GM18505 (cell line): Measurements from ENCODE around the gene GPM6B.
"Not testable (repeated sequence)": the region's sequence is repeated elsewhere in the genome, so short reads cannot be mapped to it uniquely, and the experiment has no call there.

Experiments
- ATAC-seq: cut with Tn5 transposase; IDR thresholded peaks from one replicate; pipeline ENCODE4 v1.9.1; 2021; ENCODE audit not compliant: unreplicated experiment
- POLR2A ChIP-seq: IDR thresholded peaks from 4 replicates; pipeline ENCODE4 v1.6.1; 2011; ENCODE audit warnings: borderline replicate concordance; ENCODE audit not compliant: insufficient read depth, insufficient read length; ENCODE audit errors: extremely low read depth

GPM6B gene

GRCh38 chrX:13750812-13751211 lies 66.1 kb downstream of the GPM6B start:
- no peak for ATAC-seq

GRCh38 chrX:13750204-13750603 lies 66.7 kb downstream of the GPM6B start:
- ATAC-seq, result no peak
- no peak for TF ChIP-seq POLR2A

More at GRCh38 chrX:13750812-13751211, 66.1 kb downstream of the GPM6B start:
- no peak for TF ChIP-seq POLR2A

- ATAC-seq, result no peak
Measured at GRCh38 chrX:13748486-13748885, 68.4 kb downstream of the GPM6B start.

GRCh38 chrX:13747836-13748235 lies 69.1 kb downstream of the GPM6B start:
- no peak for TF ChIP-seq POLR2A
- no peak for ATAC-seq

More at GRCh38 chrX:13748486-13748885, 68.4 kb downstream of the GPM6B start:
- TF ChIP-seq POLR2A, result no peak

GRCh38 chrX:13742397-13743176 lies 74.3 kb downstream of the GPM6B start:
- peak; percentile 84 for ATAC-seq
- no peak for TF ChIP-seq POLR2A

- no peak for TF ChIP-seq POLR2A
Measured at GRCh38 chrX:13741695-13742094, 75.2 kb downstream of the GPM6B start.

GRCh38 chrX:13734278-13735172 lies 82.4 kb downstream of the GPM6B start, which contains the start of the genes OFD1 and TRAPPC2:
Gene OFD1 (plus strand): TSS chrX:13734748. CDS start chrX:13735072, 324 bp downstream.
Gene TRAPPC2 (minus strand): TSS chrX:13734620. CDS start chrX:13719963, 14,657 bp downstream.
- ATAC-seq, result peak; percentile 93
- peak; percentile 89 for TF ChIP-seq POLR2A

More at GRCh38 chrX:13741695-13742094, 75.2 kb downstream of the GPM6B start:
- ATAC-seq, result no peak

- ATAC-seq, result no peak
Measured at GRCh38 chrX:13733506-13733905, 83.4 kb downstream of the GPM6B start.

GRCh38 chrX:13732246-13733067 lies 84.4 kb downstream of the GPM6B start:
- ATAC-seq, result no peak
- TF ChIP-seq POLR2A, result no peak

More at GRCh38 chrX:13733506-13733905, 83.4 kb downstream of the GPM6B start:
- no peak for TF ChIP-seq POLR2A

- not testable (repeated sequence) for ATAC-seq
Measured at GRCh38 chrX:13730523-13730922, 86.4 kb downstream of the GPM6B start.

GRCh38 chrX:13726583-13726982 lies 90.3 kb downstream of the GPM6B start:
- ATAC-seq, result not testable (repeated sequence)

GRCh38 chrX:13724878-13725277 lies 92.0 kb downstream of the GPM6B start:
- ATAC-seq, result not testable (repeated sequence)
